Gastrocnemius medialis (tissue), 4 donors: ENCODE data around the gene SST.

Source experiments
- CTCF ChIP-seq, 5 experiments: fragments of 450-650 bp in 3 of 5; fragments of 200-600 bp in 2 of 5; sonication (generic) in 2 of 5; IDR thresholded peaks in 4 of 5; conservative IDR thresholded peaks in 1 of 5; 1 replicate in 4 of 5; 2 replicates in 1 of 5; pipeline ENCODE4 v1.5.1; 2016 to 2019; ENCODE audit warnings: antibody characterized with exemption in 5 of 5, mild to moderate bottlenecking in 3 of 5, moderate library complexity in 3 of 5
- POLR2A ChIP-seq, 2 donors: fragments of 450-650 bp; IDR thresholded peaks; one replicate each; pipeline ENCODE4 v1.6.1; 2017; ENCODE audit warnings: antibody characterized with exemption in 2 of 2, mild to moderate bottlenecking in 2 of 2, moderate library complexity in 2 of 2

- TF ChIP-seq CTCF (IDR thresholded peaks at IDR 0.05 in 4 of 5, conservative IDR thresholded peaks at IDR 0.05 in 1 of 5): no peak
- TF ChIP-seq POLR2A (IDR thresholded peaks at IDR 0.05): no peak
These were observed 29.6 kb downstream of the SST start for GRCh38 chr3:187640569-187641059.
